Measurements from ENCODE around the gene SNAI3.

SNAI3 gene

GRCh38 chr16:88703486-88704309, 17.4 kb upstream of the SNAI3 start:
- no peak for DNase-seq

- no peak for DNase-seq
Measured at GRCh38 chr16:88702371-88703210, 16.3 kb upstream of the SNAI3 start.

- no peak for DNase-seq
Measured at GRCh38 chr16:88701581-88702370, 15.5 kb upstream of the SNAI3 start.

GRCh38 chr16:88700636-88701482, 14.6 kb upstream of the SNAI3 start:
- no peak for DNase-seq

- no peak for DNase-seq
Measured at GRCh38 chr16:88700322-88700635, 14.0 kb upstream of the SNAI3 start.

GRCh38 chr16:88699180-88699579, 12.9 kb upstream of the SNAI3 start:
- DNase-seq: no peak

- no peak for DNase-seq
Measured at GRCh38 chr16:88698646-88699045, 12.3 kb upstream of the SNAI3 start.

GRCh38 chr16:88697831-88698615, 11.7 kb upstream of the SNAI3 start:
- DNase-seq: no peak

GRCh38 chr16:88697116-88697830, 11.0 kb upstream of the SNAI3 start:
- no peak for DNase-seq

GRCh38 chr16:88696441-88696840, 10.1 kb upstream of the SNAI3 start:
- no peak for DNase-seq

- no peak for DNase-seq
Measured at GRCh38 chr16:88695753-88696152, 9.4 kb upstream of the SNAI3 start.

- DNase-seq: no peak
Measured at GRCh38 chr16:88695218-88695617, 8.9 kb upstream of the SNAI3 start.

- DNase-seq: no peak
Measured at GRCh38 chr16:88694221-88695087, 8.1 kb upstream of the SNAI3 start.

GRCh38 chr16:88693420-88694177, 7.3 kb upstream of the SNAI3 start:
- DNase-seq: no peak

- DNase-seq: no peak
Measured at GRCh38 chr16:88692861-88693260, 6.6 kb upstream of the SNAI3 start.

GRCh38 chr16:88691924-88692560, 5.7 kb upstream of the SNAI3 start:
- DNase-seq: no peak

GRCh38 chr16:88691129-88691813, 5.0 kb upstream of the SNAI3 start:
- no peak for DNase-seq
